GM21723 (cell line): ENCODE data around the gene EFEMP2.
"Not testable (repeated sequence)": the region's sequence is repeated elsewhere in the genome, so short reads cannot be mapped to it uniquely, and the experiment has no call there.

ENCODE experiments used
- ATAC-seq: cut with Tn5 transposase; IDR thresholded peaks from one replicate; pipeline ENCODE4 v1.9.1; 2021; ENCODE audit warnings: mild to moderate bottlenecking, moderate library complexity; ENCODE audit not compliant: unreplicated experiment

EFEMP2 gene

GRCh38 chr11:65856689-65857499 lies 15.7 kb downstream of the EFEMP2 start:
- peak; percentile 34 for ATAC-seq

GRCh38 chr11:65855927-65856363 lies 16.7 kb downstream of the EFEMP2 start:
- ATAC-seq: no peak

- no peak for ATAC-seq
Measured at GRCh38 chr11:65854852-65855837, 17.5 kb downstream of the EFEMP2 start.

GRCh38 chr11:65854161-65854592 lies 18.4 kb downstream of the EFEMP2 start:
- no peak for ATAC-seq

- ATAC-seq: no peak
Measured at GRCh38 chr11:65853246-65853979, 19.2 kb downstream of the EFEMP2 start.

- ATAC-seq: no peak
Measured at GRCh38 chr11:65852508-65853245, 19.9 kb downstream of the EFEMP2 start.

- ATAC-seq: no peak
Measured at GRCh38 chr11:65851811-65852507, 20.6 kb downstream of the EFEMP2 start.

- ATAC-seq: no peak
Measured at GRCh38 chr11:65851083-65851579, 21.5 kb downstream of the EFEMP2 start.

GRCh38 chr11:65850217-65851082 lies 22.1 kb downstream of the EFEMP2 start:
- ATAC-seq: no peak

- no peak for ATAC-seq
Measured at GRCh38 chr11:65849771-65850216, 22.8 kb downstream of the EFEMP2 start.

- no peak for ATAC-seq
Measured at GRCh38 chr11:65849366-65849765, 23.2 kb downstream of the EFEMP2 start.

- ATAC-seq: not testable (repeated sequence)
Measured at GRCh38 chr11:65848693-65849092, 23.9 kb downstream of the EFEMP2 start.

- no peak for ATAC-seq
Measured at GRCh38 chr11:65847746-65848145, 24.9 kb downstream of the EFEMP2 start.

GRCh38 chr11:65844231-65844872 lies 28.2 kb downstream of the EFEMP2 start:
- ATAC-seq: no peak

- ATAC-seq: no peak
Measured at GRCh38 chr11:65843811-65844210, 28.8 kb downstream of the EFEMP2 start.

- no peak for ATAC-seq
Measured at GRCh38 chr11:65842144-65842543, 30.5 kb downstream of the EFEMP2 start.

- ATAC-seq: no peak
Measured at GRCh38 chr11:65834202-65834601, 38.4 kb downstream of the EFEMP2 start.
